Measurements from ENCODE around the gene SRSF12.

Gene SRSF12

GRCh38 chr6:89100114-89100513, 17.8 kb downstream of the SRSF12 start:
- Histone ChIP-seq H3K4me1 (ENCODE audit: insufficient read depth, low read length, poor library complexity, severe bottlenecking) (no peaks in the 10 kb centered on the region), H3K9me2 (replicated peaks; ENCODE audit: low read depth, low read length) (no peaks in the 10 kb centered on the region), H4K20me1 (ENCODE audit: insufficient read depth, low read length, poor library complexity, severe bottlenecking) (no peaks in the 10 kb centered on the region), H2AFZ (ENCODE audit: low read length) (no peak overlapping the region), H3K4me2 (ENCODE audit: low read depth, low read length, poor library complexity, severe bottlenecking) (no peak overlapping the region), H3K4me3 (ENCODE audit: low read length, poor library complexity, severe bottlenecking) (no peak overlapping the region), H3K9ac (ENCODE audit: low read depth, low read length, poor library complexity, severe bottlenecking) (no peak overlapping the region), H3F3A (ENCODE audit: low read depth) (no peaks in the 10 kb centered on the region), H3K79me2 (ENCODE audit: insufficient read depth, low read length) (no peaks in the 10 kb centered on the region), H3K27me3 (ENCODE audit: insufficient read depth, low read length, poor library complexity, severe bottlenecking) (no peaks in the 10 kb centered on the region), H3K9me3 (ENCODE audit: insufficient read depth, low read depth, low read length) (no peaks in the 10 kb centered on the region), H3K36me3 (ENCODE audit: insufficient read depth, low read length) (no peaks in the 10 kb centered on the region)
- TF ChIP-seq CTCF (conservative IDR thresholded peaks at IDR 0.05; ENCODE audit: low read length) (no peak), EZH2phosphoT487 (IDR thresholded peaks at IDR 0.05; ENCODE audit: borderline replicate concordance) (no peak)

- Histone ChIP-seq H3K36me3 (ENCODE audit: insufficient read depth, low read length) (no peaks in the 10 kb centered on the region), H3K79me2 (ENCODE audit: insufficient read depth, low read length) (no peaks in the 10 kb centered on the region), H3K9me3 (ENCODE audit: insufficient read depth, low read depth, low read length) (no peaks in the 10 kb centered on the region), H3K4me2 (ENCODE audit: low read depth, low read length, poor library complexity, severe bottlenecking) (no peak overlapping the region), H3K27me3 (ENCODE audit: insufficient read depth, low read length, poor library complexity, severe bottlenecking) (no peaks in the 10 kb centered on the region), H4K20me1 (ENCODE audit: insufficient read depth, low read length, poor library complexity, severe bottlenecking) (no peaks in the 10 kb centered on the region), H3K4me1 (ENCODE audit: insufficient read depth, low read length, poor library complexity, severe bottlenecking) (no peaks in the 10 kb centered on the region), H3K9ac (ENCODE audit: low read depth, low read length, poor library complexity, severe bottlenecking) (no peak overlapping the region), H3K9me2 (replicated peaks; ENCODE audit: low read depth, low read length) (no peaks in the 10 kb centered on the region), H3K4me3 (ENCODE audit: low read length, poor library complexity, severe bottlenecking) (no peak overlapping the region), H3F3A (ENCODE audit: low read depth) (no peaks in the 10 kb centered on the region), H2AFZ (ENCODE audit: low read length) (no peak overlapping the region)
- TF ChIP-seq EZH2phosphoT487 (IDR thresholded peaks at IDR 0.05; ENCODE audit: borderline replicate concordance): no peak
- TF ChIP-seq CTCF (conservative IDR thresholded peaks at IDR 0.05; ENCODE audit: low read length): no peak
Measured at GRCh38 chr6:89098461-89098860, 19.4 kb downstream of the SRSF12 start.

GRCh38 chr6:89087881-89088280, 30.0 kb downstream of the SRSF12 start:
- no peaks in the 10 kb centered on the region for H3K9me3 ChIP-seq (ENCODE audit: insufficient read depth, low read depth, low read length)
- no peaks in the 10 kb centered on the region for H3K9me2 ChIP-seq (replicated peaks; ENCODE audit: low read depth, low read length)
- H3F3A ChIP-seq (ENCODE audit: low read depth): no peaks in the 10 kb centered on the region; the same call in 1 of the 2 replicates
- peaks cover 39% of the 10 kb centered on the region for H3K79me2 ChIP-seq (ENCODE audit: insufficient read depth, low read length)
- no peaks in the 10 kb centered on the region for H3K27me3 ChIP-seq (ENCODE audit: insufficient read depth, low read length, poor library complexity, severe bottlenecking)
- no peak overlapping the region for H3K4me2 ChIP-seq (ENCODE audit: low read depth, low read length, poor library complexity, severe bottlenecking)
- TF ChIP-seq EZH2phosphoT487 (IDR thresholded peaks at IDR 0.05; ENCODE audit: borderline replicate concordance): no peak
- TF ChIP-seq CTCF (conservative IDR thresholded peaks at IDR 0.05; ENCODE audit: low read length): no peak
- no peak overlapping the region for H3K4me3 ChIP-seq (ENCODE audit: low read length, poor library complexity, severe bottlenecking)
- H3K9ac ChIP-seq (ENCODE audit: low read depth, low read length, poor library complexity, severe bottlenecking): no peak overlapping the region
- no peak overlapping the region for H2AFZ ChIP-seq (ENCODE audit: low read length)
- H3K36me3 ChIP-seq (ENCODE audit: insufficient read depth, low read length): peaks cover 27% of the 10 kb centered on the region
- peaks cover 31% of the 10 kb centered on the region for H3K4me1 ChIP-seq (ENCODE audit: insufficient read depth, low read length, poor library complexity, severe bottlenecking)
- peaks cover 32% of the 10 kb centered on the region for H4K20me1 ChIP-seq (ENCODE audit: insufficient read depth, low read length, poor library complexity, severe bottlenecking)
